ENCODE data around the gene MPI.

Gene MPI, protein sequence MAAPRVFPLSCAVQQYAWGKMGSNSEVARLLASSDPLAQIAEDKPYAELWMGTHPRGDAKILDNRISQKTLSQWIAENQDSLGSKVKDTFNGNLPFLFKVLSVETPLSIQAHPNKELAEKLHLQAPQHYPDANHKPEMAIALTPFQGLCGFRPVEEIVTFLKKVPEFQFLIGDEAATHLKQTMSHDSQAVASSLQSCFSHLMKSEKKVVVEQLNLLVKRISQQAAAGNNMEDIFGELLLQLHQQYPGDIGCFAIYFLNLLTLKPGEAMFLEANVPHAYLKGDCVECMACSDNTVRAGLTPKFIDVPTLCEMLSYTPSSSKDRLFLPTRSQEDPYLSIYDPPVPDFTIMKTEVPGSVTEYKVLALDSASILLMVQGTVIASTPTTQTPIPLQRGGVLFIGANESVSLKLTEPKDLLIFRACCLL

DNA sequence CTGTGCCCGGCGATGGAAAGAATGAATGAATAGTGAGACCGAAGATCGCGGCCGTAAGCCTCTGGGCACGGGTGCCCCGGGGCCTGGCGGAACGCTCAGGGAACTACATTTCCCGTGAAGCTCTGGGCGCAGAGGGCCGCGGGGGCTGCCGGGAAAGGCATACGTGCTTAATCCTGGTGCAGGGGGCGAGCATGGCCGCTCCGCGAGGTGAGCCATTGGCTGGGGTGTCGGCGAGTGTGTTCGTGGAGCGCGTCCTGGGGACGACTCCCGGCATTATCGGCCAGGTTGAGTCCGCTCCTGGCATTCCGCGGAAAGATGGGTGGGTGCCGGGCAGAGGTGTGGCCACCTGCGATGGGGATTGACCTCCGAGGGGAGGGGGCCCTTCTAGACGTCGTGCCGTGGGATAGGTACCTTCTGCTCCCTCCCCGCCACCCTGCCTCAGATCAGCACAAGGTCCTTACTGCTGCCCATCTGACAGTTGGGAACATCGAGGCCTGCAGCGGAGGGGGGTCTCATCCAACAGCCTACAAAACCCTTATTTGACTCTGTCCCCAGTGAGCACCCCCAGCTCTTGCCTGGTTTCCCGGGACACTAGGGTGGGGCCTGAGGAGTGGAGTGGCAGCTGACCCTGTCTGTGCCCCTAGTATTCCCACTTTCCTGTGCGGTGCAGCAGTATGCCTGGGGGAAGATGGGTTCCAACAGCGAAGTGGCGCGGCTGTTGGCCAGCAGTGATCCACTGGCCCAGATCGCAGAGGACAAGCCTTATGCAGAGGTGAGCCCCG lies at the start of gene MPI:
Gene MPI (plus strand): TSS at position 160 of the 782 bp plus-strand sequence. CDS start 32 bp downstream, at position 192.
- Histone ChIP-seq H3K4me1 (ENCODE audit: insufficient read depth, low read length) (peaks cover 19% of the 10 kb centered on the region), H3K9ac (ENCODE audit: low read length) (peak within 1 kb of the TSS; percentile 86), H3K27me3 (ENCODE audit: control insufficient read depth in 1 of 2, insufficient read depth in 2 of 2, low read length in 2 of 2) (no peaks in the 10 kb centered on the region), H3K9me3 (ENCODE audit: low read length) (no peaks in the 10 kb centered on the region), H3K27ac (ENCODE audit: low read depth, low read length) (peak within 1 kb of the TSS; percentile 81), H3K4me3 (ENCODE audit: low read depth in 1 of 2, low read length in 2 of 2) (peak within 1 kb of the TSS; percentile 75 to 78), H3K36me3 (ENCODE audit: insufficient read depth, low read length) (peaks cover 17% of the 10 kb centered on the region)

DNA sequence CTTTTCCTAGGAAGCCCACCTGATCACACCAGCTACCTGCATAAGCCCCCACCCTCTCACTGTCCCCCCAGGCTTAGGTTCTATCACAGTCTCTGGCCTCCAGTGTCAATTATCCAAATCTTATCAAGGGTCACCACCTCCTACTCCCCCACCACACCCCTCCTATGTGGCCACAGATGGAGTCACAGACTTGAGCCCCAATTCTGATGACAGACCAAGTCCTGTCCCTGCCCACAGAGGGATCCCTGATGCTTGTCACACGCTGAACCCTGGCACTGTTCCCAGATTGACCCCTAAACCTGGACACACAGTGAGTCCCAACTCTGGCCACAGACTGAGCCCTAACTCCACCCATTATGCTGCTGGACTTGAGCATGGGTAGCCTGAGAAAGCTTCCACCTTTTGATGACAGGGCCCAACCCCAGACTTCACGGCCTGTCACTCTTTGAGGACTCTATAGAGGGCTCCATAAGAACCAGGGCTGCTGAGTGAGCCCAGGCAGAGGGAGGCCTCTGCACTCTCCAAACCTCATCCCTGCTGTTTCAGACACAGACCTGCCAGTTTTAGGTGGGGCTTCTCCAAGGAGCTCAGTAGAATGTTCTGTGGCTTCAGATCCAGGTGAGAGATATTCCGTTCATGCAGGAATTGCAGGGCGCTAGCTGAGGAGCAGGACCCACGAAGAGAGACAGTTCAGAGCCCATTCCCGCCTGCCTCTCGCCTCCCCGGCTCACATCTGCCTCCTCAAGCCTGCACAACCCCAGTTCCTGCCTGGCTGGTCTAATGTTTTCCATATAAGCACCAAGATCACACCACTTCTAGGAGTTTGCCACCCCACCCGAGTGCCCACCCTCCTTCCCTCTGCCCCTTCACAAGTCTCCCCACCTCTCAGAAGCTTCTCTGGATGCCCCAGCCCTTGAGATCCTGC lies 48.7 kb upstream of the MPI start:
- H3K36me3 ChIP-seq (ENCODE audit: insufficient read depth, low read length): peaks cover 39% of the 10 kb centered on the region
- H3K4me3 ChIP-seq (ENCODE audit: low read depth in 1 of 2, low read length in 2 of 2): no peak overlapping the region

DNA sequence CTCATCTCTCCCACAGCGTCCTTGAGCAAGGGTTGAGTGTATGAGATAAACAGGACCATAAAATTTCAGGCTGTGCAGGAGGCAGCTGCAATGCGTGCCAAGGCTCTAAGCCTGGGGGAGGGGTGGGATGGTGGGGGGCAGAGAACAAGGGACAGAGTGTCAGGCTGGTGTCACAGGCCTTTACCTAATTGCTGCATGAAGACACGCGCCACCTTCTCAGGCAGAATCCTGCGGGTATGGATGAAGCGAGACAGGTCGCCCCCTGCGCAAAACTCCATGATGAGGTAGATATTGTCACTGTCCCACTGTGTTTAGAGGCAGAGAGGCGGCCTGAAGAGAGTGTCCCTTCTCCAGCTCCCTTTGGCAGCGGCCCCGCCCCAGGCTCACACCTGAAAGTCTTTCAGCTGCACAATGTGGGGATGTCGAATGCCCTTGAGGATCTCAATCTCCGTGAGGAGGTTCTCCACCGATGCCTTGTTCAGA lies 47.9 kb upstream of the MPI start:
- H3K27ac ChIP-seq (ENCODE audit: low read depth, low read length): no peak overlapping the region
- no peaks in the 10 kb centered on the region for H3K9me3 ChIP-seq (ENCODE audit: low read length)
- peaks cover 25% of the 10 kb centered on the region for H3K4me1 ChIP-seq (ENCODE audit: insufficient read depth, low read length)
- peaks cover 33% of the 10 kb centered on the region for H3K36me3 ChIP-seq (ENCODE audit: insufficient read depth, low read length)
- H3K9ac ChIP-seq (ENCODE audit: low read length): no peak overlapping the region
- peak overlapping the region in 1 of 2 donors; percentile 78 for H3K4me3 ChIP-seq (ENCODE audit: low read depth in 1 of 2, low read length in 2 of 2)
- H3K27me3 ChIP-seq (ENCODE audit: control insufficient read depth in 1 of 2, insufficient read depth in 2 of 2, low read length in 2 of 2): no peaks in the 10 kb centered on the region

More for the DNA sequence above, 48.7 kb upstream of the MPI start:
- Histone ChIP-seq H3K9me3 (ENCODE audit: low read length) (no peaks in the 10 kb centered on the region), H3K9ac (ENCODE audit: low read length) (no peak overlapping the region), H3K27me3 (ENCODE audit: control insufficient read depth in 1 of 2, insufficient read depth in 2 of 2, low read length in 2 of 2) (no peaks in the 10 kb centered on the region), H3K27ac (ENCODE audit: low read depth, low read length) (no peak overlapping the region), H3K4me1 (ENCODE audit: insufficient read depth, low read length) (peaks cover 25% of the 10 kb centered on the region)

DNA sequence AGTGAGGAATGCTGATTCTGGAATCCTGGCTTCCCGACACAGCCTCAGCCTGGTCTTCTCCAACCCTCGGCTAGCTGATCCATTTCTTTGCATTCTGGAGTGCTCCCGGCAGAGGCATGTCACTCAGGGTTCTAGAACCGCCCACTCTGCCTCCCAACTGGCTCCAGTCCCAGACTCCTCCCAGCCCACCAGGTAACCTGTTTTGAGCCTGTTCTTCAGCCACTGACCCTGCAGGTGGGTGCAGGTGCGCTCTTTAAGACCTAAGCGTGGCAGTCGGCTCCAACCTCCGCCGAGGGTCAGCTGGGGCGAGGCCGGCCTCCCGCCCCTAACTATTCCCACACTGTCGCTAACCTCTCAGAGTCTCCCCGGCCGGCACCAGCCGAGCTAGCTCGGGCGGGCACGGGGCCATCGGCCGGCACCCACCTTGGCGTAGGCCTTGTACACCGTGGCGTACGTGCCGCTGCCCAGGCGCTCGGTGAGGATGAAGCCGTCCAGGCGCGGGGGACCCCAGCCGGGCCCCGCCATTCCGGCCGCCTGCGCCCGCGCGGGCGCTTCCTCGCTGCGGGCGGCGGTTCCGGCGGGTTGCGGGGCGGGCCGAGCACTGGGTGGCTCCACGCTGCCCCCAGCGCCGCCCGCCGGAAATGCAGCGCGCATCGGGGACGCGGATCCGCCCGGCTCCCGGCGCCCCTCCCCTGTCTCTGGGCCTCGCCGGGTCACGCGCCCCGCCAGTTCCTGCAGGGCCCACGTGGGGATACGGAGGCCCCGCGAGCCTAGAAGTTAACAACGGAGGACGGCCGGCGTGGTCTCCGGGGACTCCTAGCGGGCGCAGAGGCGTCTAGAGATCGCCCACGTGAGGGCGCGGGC lies 47.0 kb upstream of the MPI start, which contains the start of gene ULK3:
Gene ULK3 (minus strand): TSS at position 576 of the 864 bp plus-strand sequence. CDS start 51 bp downstream, at position 525.
- Histone ChIP-seq H3K27me3 (ENCODE audit: control insufficient read depth in 1 of 2, insufficient read depth in 2 of 2, low read length in 2 of 2) (no peaks in the 10 kb centered on the region), H3K36me3 (ENCODE audit: insufficient read depth, low read length) (peaks cover 40% of the 10 kb centered on the region), H3K9me3 (ENCODE audit: low read length) (no peaks in the 10 kb centered on the region), H3K4me1 (ENCODE audit: insufficient read depth, low read length) (peaks cover 25% of the 10 kb centered on the region), H3K9ac (ENCODE audit: low read length) (peak within 1 kb of the TSS; percentile 71), H3K27ac (ENCODE audit: low read depth, low read length) (peak within 1 kb of the TSS; percentile 79), H3K4me3 (ENCODE audit: low read depth in 1 of 2, low read length in 2 of 2) (peak within 1 kb of the TSS; percentile 34 to 78)

DNA sequence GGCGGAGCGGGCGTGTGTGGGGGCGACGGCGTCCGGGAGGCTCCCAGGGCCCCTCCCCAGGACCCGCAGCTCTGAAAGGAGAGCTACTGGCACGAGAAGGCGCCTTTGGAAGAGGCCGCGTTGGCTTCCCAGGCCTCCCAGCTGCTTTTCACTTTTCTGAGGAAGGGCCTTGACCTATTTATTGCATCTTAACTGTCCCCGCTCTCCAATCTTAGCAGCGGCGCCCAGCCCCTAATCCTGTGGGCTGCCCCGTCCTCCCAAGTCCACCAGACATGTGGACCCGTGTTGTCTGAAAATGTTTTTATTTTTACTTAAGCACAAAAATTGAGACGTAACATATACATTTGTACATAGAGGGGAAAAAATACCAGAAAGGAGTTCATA lies 46.4 kb upstream of the MPI start:
- Histone ChIP-seq H3K36me3 (ENCODE audit: insufficient read depth, low read length) (peaks cover 44% of the 10 kb centered on the region), H3K9me3 (ENCODE audit: low read length) (no peaks in the 10 kb centered on the region), H3K4me3 (ENCODE audit: low read depth in 1 of 2, low read length in 2 of 2) (peak overlapping the region; percentile 34 to 78), H3K4me1 (ENCODE audit: insufficient read depth, low read length) (peaks cover 25% of the 10 kb centered on the region), H3K9ac (ENCODE audit: low read length) (peak overlapping the region; percentile 8), H3K27me3 (ENCODE audit: control insufficient read depth in 1 of 2, insufficient read depth in 2 of 2, low read length in 2 of 2) (no peaks in the 10 kb centered on the region), H3K27ac (ENCODE audit: low read depth, low read length) (peak overlapping the region; percentile 79)

DNA sequence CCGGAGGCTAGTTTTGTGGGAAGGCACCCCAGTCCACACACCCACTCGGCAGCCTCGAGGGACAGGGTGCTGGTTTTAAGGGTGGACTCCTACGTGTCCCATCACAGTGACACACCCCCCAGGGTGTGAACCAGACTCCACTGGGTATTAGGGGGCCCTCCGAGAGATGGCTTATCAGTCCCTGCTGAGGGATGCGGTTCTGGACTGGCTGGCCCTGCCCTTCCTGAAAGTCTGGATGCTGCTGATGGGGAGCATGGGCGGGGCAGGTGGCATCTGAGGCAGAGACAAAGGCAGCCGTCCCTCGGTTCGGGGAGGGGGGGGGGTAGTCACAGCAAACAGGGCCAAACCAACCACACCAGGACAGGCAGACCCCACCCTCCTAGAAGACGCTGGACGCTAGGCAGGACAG lies 45.9 kb upstream of the MPI start:
- no peaks in the 10 kb centered on the region for H3K27me3 ChIP-seq (ENCODE audit: control insufficient read depth in 1 of 2, insufficient read depth in 2 of 2, low read length in 2 of 2)
- peak overlapping the region in 1 of 2 donors; percentile 78 for H3K4me3 ChIP-seq (ENCODE audit: low read depth in 1 of 2, low read length in 2 of 2)
- peaks cover 25% of the 10 kb centered on the region for H3K4me1 ChIP-seq (ENCODE audit: insufficient read depth, low read length)
- peak overlapping the region; percentile 79 for H3K27ac ChIP-seq (ENCODE audit: low read depth, low read length)
- H3K9me3 ChIP-seq (ENCODE audit: low read length): no peaks in the 10 kb centered on the region
- peak overlapping the region; percentile 8 for H3K9ac ChIP-seq (ENCODE audit: low read length)
- H3K36me3 ChIP-seq (ENCODE audit: insufficient read depth, low read length): peaks cover 43% of the 10 kb centered on the region

DNA sequence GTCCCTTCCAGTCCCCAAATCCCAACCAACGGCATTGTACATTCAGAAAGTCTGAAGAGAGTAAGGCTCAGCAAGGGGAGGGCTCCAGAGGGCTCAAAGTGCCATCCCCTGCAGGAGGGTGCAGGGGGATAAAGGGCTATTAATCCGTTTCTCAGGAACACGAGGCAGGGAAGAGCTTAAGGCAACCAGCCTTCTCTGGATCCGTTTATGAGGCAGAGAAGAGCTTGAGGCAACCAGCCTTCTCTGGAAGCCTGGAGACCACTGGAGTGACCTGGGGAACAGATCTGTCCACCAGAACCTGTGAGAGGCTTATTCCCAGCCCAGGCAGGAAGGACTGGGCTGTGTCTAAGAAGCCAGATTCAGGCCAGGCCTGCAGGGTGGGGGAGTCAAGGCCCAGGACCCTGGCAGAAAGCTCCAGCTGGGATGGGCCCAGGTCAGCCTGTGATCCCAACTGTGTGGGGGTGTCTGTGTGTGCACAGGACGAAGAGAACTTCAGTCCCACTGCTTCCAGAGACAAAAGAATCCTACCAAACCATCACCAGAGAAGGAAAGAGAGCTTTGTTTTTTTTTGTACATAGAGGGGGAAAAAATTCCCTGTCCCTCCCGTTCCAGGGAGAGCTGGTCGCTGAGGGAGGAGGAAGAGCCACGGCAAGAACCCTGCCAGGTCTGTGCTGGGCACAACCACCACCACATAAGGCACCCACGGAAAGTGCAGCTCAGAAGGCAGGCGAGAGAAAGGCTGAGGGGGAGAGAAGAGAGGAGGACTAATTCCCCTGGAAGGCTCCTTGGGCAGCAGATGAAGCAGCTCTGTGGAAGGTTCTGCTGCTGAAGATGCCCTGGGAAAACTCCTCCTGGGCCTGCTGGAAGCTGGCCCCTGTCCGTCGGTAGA lies 45.3 kb upstream of the MPI start:
- Histone ChIP-seq H3K27ac (ENCODE audit: low read depth, low read length) (no peak overlapping the region), H3K4me1 (ENCODE audit: insufficient read depth, low read length) (peaks cover 25% of the 10 kb centered on the region), H3K27me3 (ENCODE audit: control insufficient read depth in 1 of 2, insufficient read depth in 2 of 2, low read length in 2 of 2) (no peaks in the 10 kb centered on the region), H3K4me3 (ENCODE audit: low read depth in 1 of 2, low read length in 2 of 2) (no peak overlapping the region), H3K9ac (ENCODE audit: low read length) (peak overlapping the region; percentile 8), H3K9me3 (ENCODE audit: low read length) (no peaks in the 10 kb centered on the region), H3K36me3 (ENCODE audit: insufficient read depth, low read length) (peaks cover 43% of the 10 kb centered on the region)

DNA sequence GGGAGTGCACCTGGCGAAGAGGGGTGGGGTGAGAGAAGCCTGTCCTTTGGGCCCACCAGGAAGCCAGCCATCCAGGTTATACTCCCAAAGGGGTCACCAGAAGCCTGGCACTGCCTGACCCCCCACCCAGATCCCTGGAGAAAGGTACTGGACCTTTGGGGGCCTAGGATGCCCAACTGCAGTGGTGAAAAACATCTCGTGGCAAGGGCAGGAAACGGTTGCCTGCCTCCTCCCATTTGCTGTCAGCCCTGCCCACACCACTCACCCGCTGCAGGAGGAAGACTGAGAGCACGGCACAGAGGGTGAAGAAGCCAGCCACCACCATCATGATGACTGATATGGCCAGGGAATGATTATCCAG lies 44.7 kb upstream of the MPI start:
- no peaks in the 10 kb centered on the region for H3K9me3 ChIP-seq (ENCODE audit: low read length)
- no peak overlapping the region for H3K4me3 ChIP-seq (ENCODE audit: low read depth in 1 of 2, low read length in 2 of 2)
- H3K4me1 ChIP-seq (ENCODE audit: insufficient read depth, low read length): peaks cover 25% of the 10 kb centered on the region
- H3K9ac ChIP-seq (ENCODE audit: low read length): no peak overlapping the region
- H3K36me3 ChIP-seq (ENCODE audit: insufficient read depth, low read length): peaks cover 49% of the 10 kb centered on the region
- H3K27me3 ChIP-seq (ENCODE audit: control insufficient read depth in 1 of 2, insufficient read depth in 2 of 2, low read length in 2 of 2): no peaks in the 10 kb centered on the region
- no peak overlapping the region for H3K27ac ChIP-seq (ENCODE audit: low read depth, low read length)

DNA sequence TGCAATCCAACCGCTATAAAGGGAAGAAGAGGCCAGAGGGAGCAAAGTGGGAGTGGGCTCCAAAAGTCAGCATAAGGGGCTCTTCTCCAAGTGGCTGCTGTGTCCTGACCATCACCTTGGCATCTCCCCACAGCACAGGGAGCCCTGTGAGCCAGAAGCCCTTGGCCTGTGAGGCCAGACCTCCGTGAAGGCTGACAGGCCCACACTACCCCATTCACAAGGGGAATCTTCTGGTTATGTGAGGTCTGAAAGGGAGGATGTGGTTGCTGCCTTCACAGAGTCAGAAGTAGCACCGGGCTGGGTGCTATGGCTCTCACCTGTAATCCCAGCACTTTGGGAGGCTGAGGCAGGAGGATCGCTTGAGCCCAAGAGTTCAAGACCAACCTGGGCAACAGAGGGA lies 44.3 kb upstream of the MPI start:
- no peak overlapping the region for H3K9ac ChIP-seq (ENCODE audit: low read length)
- no peak overlapping the region for H3K27ac ChIP-seq (ENCODE audit: low read depth, low read length)
- H3K9me3 ChIP-seq (ENCODE audit: low read length): no peaks in the 10 kb centered on the region
- H3K4me3 ChIP-seq (ENCODE audit: low read depth in 1 of 2, low read length in 2 of 2): no peak overlapping the region
- H3K27me3 ChIP-seq (ENCODE audit: control insufficient read depth in 1 of 2, insufficient read depth in 2 of 2, low read length in 2 of 2): no peaks in the 10 kb centered on the region
- peaks cover 53% of the 10 kb centered on the region for H3K36me3 ChIP-seq (ENCODE audit: insufficient read depth, low read length)
- H3K4me1 ChIP-seq (ENCODE audit: insufficient read depth, low read length): peaks cover 25% of the 10 kb centered on the region

Data from muscle layer of colon (tissue), 2 donors.